IMR-90 (cell line): ENCODE measurements around the gene ATG7. TPM values are rescaled to one million over a fixed set of nuclear protein-coding genes. Genes with fewer than 3 reads are reported as not detected.

Source experiments
- ATAC-seq: fragments of 200-7000 bp; cut with Tn5 transposase; 2 replicates; pipeline ENCODE4 v1.9.1; 2020; ENCODE audit warnings: low read depth, mild to moderate bottlenecking, moderate library complexity
- BruUV-seq: library from RNA; stranded (reverse); fragments of 400-500 nt; replicated peaks from 2 replicates; lab custom pipeline; 2021; lab: Mats Ljungman, UMichigan
- CTCF ChIA-PET: fragments of 300-600 bp; formaldehyde crosslinking; extraction: SDS; loops from one replicate; lab custom pipeline; 2021; ENCODE audit warnings: antibody characterized with exemption; lab: Yijun Ruan, JAX
- POLR2A ChIA-PET: fragments of 300-600 bp; sonication (Branson Sonifier 250); formaldehyde crosslinking; loops from one replicate; lab custom pipeline; 2022; ENCODE audit warnings: antibody characterized with exemption; ENCODE audit not compliant: unreplicated experiment; lab: Charles Lee
- DNase-seq: peaks from one replicate; pipeline ENCODE4 v3.0.0; 2013
- H2AFZ ChIP-seq: replicated peaks from 2 replicates; pipeline ENCODE3; 2013; ENCODE audit warnings: low read length, mild to moderate bottlenecking; ENCODE audit not compliant: poor library complexity
- H2AK5ac ChIP-seq: 2 replicates; pipeline ENCODE4 v1.6.1; 2013; ENCODE audit warnings: low read depth, low read length, inconsistent platforms
- H2AK9ac ChIP-seq: replicated peaks from 2 replicates; pipeline ENCODE3; 2013; ENCODE audit warnings: mild to moderate bottlenecking, low read depth, low read length, moderate library complexity; ENCODE audit not compliant: poor library complexity
- H2BK120ac ChIP-seq: 2 replicates; pipeline ENCODE4 v1.6.1; 2013; ENCODE audit warnings: low read depth, low read length, inconsistent platforms
- H2BK15ac ChIP-seq: 3 replicates; pipeline ENCODE4 v1.6.1; 2013; ENCODE audit warnings: low read depth, low read length, inconsistent platforms
- H2BK20ac ChIP-seq: 2 replicates; pipeline ENCODE4 v1.6.1; 2013; ENCODE audit warnings: low read depth, mild to moderate bottlenecking, inconsistent platforms, low read length, moderate library complexity
- H2BK5ac ChIP-seq: 2 replicates; pipeline ENCODE4 v1.6.1; 2013; ENCODE audit warnings: mild to moderate bottlenecking, low read depth, low read length, inconsistent platforms; ENCODE audit not compliant: poor library complexity, severe bottlenecking
- H3K14ac ChIP-seq: replicated peaks from 2 replicates; pipeline ENCODE4 v1.6.1; 2013; ENCODE audit warnings: low read depth, low read length, inconsistent platforms
- H3K18ac ChIP-seq: 2 replicates; pipeline ENCODE4 v1.6.1; 2013; ENCODE audit warnings: low read depth, low read length, control low read depth
- H3K23ac ChIP-seq: 2 replicates; pipeline ENCODE4 v1.6.1; 2013; ENCODE audit warnings: low read depth, low read length, inconsistent platforms
- H3K27ac ChIP-seq: 2 replicates; pipeline ENCODE4 v1.5.1; 2013; ENCODE audit warnings: mild to moderate bottlenecking, control low read depth, low read length; ENCODE audit not compliant: insufficient read depth
- H3K27me3 ChIP-seq: 2 replicates; pipeline ENCODE4 v1.6.1; 2013; ENCODE audit warnings: low read length; ENCODE audit not compliant: control insufficient read depth, insufficient read depth
- H3K36me3 ChIP-seq: 2 replicates; pipeline ENCODE4 v1.6.1; 2013; ENCODE audit warnings: low read length, mixed read lengths; ENCODE audit not compliant: control insufficient read depth, insufficient read depth
- H3K4ac ChIP-seq: 2 replicates; pipeline ENCODE4 v1.6.1; 2013; ENCODE audit warnings: low read depth, low read length, inconsistent platforms
- H3K4me1 ChIP-seq: 2 replicates; pipeline ENCODE4 v1.6.1; 2013; ENCODE audit warnings: low read length, mixed read lengths; ENCODE audit not compliant: control insufficient read depth, insufficient read depth
- H3K4me2 ChIP-seq: 2 replicates; pipeline ENCODE4 v1.6.1; 2013; ENCODE audit warnings: low read depth, mild to moderate bottlenecking, control low read depth, low read length, moderate library complexity
- H3K4me3 ChIP-seq: 2 replicates; pipeline ENCODE4 v1.5.1; 2013; ENCODE audit warnings: low read depth, mild to moderate bottlenecking, control low read depth, low read length, moderate library complexity; ENCODE audit not compliant: insufficient read depth
- H3K56ac ChIP-seq: 2 replicates; pipeline ENCODE4 v1.6.1; 2013; ENCODE audit warnings: low read length, inconsistent platforms; ENCODE audit not compliant: insufficient read depth; ENCODE audit errors: extremely low read depth
- H3K79me1 ChIP-seq, 2 experiments: 2 replicates each; pipeline ENCODE4 v1.6.1; 2013; ENCODE audit warnings: low read length in 2 of 2, inconsistent platforms in 1 of 2, low read depth in 1 of 2
- H3K9ac ChIP-seq: 2 replicates; pipeline ENCODE4 v1.6.1; 2013; ENCODE audit warnings: low read depth, low read length, control low read depth
- H3K9me1 ChIP-seq: 2 replicates; pipeline ENCODE4 v1.6.1; 2013; ENCODE audit warnings: low read length, inconsistent platforms; ENCODE audit not compliant: insufficient read depth
- H3K9me3 ChIP-seq: 2 replicates; pipeline ENCODE4 v1.6.1; 2013; ENCODE audit warnings: low read length; ENCODE audit not compliant: control insufficient read depth, insufficient read depth
- H4K20me1 ChIP-seq: 2 replicates; pipeline ENCODE4 v1.6.1; 2013; ENCODE audit warnings: low read length, inconsistent platforms; ENCODE audit not compliant: insufficient read depth
- H4K5ac ChIP-seq: 2 replicates; pipeline ENCODE4 v1.6.1; 2013; ENCODE audit warnings: mild to moderate bottlenecking, low read depth, low read length, control low read depth
- H4K8ac ChIP-seq, 2 experiments: 2 replicates each; pipeline ENCODE4 v1.6.1; 2013; ENCODE audit warnings: low read depth in 2 of 2, low read length in 2 of 2, control low read depth in 1 of 2, inconsistent platforms in 1 of 2
- H4K91ac ChIP-seq: 2 replicates; pipeline ENCODE4 v1.6.1; 2013; ENCODE audit warnings: low read depth, low read length, inconsistent platforms; ENCODE audit not compliant: insufficient read depth
- BHLHE40 ChIP-seq: fragments of 150-350 bp; IDR thresholded peaks from 2 replicates; pipeline ENCODE4 v1.6.1; 2016; ENCODE audit warnings: mild to moderate bottlenecking, low read depth, low read length
- CHD1 ChIP-seq: IDR thresholded peaks from 2 replicates; pipeline ENCODE4 v1.6.1; 2012; ENCODE audit warnings: low read depth, low read length, improper control_type of control experiment
- ELK1 ChIP-seq: fragments of 150-350 bp; IDR thresholded peaks from 2 replicates; pipeline ENCODE4 v1.6.1; 2016; ENCODE audit warnings: low read depth, mild to moderate bottlenecking, low read length, moderate library complexity, borderline replicate concordance
- MAZ ChIP-seq: IDR thresholded peaks from 2 replicates; pipeline ENCODE4 v1.6.1; 2012; ENCODE audit warnings: low read depth, mild to moderate bottlenecking, low read length, improper control_type of control experiment, moderate library complexity, borderline replicate concordance
- POLR2A ChIP-seq: IDR thresholded peaks from 2 replicates; pipeline ENCODE4 v1.6.1; 2012; ENCODE audit warnings: mild to moderate bottlenecking, low read depth, low read length
- RAD21 ChIP-seq: IDR thresholded peaks from 2 replicates; pipeline ENCODE4 v1.6.1; 2012; ENCODE audit warnings: low read length, improper control_type of control experiment
- RCOR1 ChIP-seq: IDR thresholded peaks from 2 replicates; pipeline ENCODE4 v1.6.1; 2012; ENCODE audit warnings: mild to moderate bottlenecking, low read length, improper control_type of control experiment; ENCODE audit not compliant: insufficient replicate concordance
- RFX5 ChIP-seq: IDR thresholded peaks from 2 replicates; pipeline ENCODE4 v1.8.0; 2012; ENCODE audit warnings: low read depth, mild to moderate bottlenecking, low read length, moderate library complexity
- SMC3 ChIP-seq: fragments of 150-350 bp; IDR thresholded peaks from 2 replicates; pipeline ENCODE4 v1.6.1; 2016; ENCODE audit warnings: low read depth, mild to moderate bottlenecking, antibody characterized with exemption, low read length, moderate library complexity
- WGBS, 2 experiments: methylation state at CpG; one replicate each; pipeline versions ENCODE4 v1.1.5 to v1.1.7; 2013; ENCODE audit warnings: missing lambda C conversion rate in 2 of 2; ENCODE audit not compliant: insufficient read length in 1 of 2; ENCODE audit errors: extremely low coverage in 2 of 2; 5-methylcytosine and 5-hydroxymethylcytosine counted together
- dilution Hi-C: fragments of 300-500 bp; cut with HindIII; formaldehyde crosslinking; loops from one replicate; pipeline ENCODE4 v1.14.3; 2018; ENCODE audit warnings: low sequenced_read_pairs; ENCODE audit not compliant: unreplicated experiment
- in situ Hi-C: fragments of 300-500 bp; cut with MboI; formaldehyde crosslinking; loops from 3 replicates; pipeline ENCODE4 v1.14.3; 2019; ENCODE audit warnings: low sequenced_read_pairs, inconsistent platforms, mixed read lengths
- intact Hi-C: fragments of 100-400 bp; cut with micrococcal nuclease; formaldehyde crosslinking; loops from 2 replicates; pipeline ENCODE4 v1.10.0; 2022
- polyA plus RNA-seq, 3 experiments: library from polyadenylated mRNA; depleted of rRNA; stranded (reverse); fragments of >200 nt; gene quantifications; 2 replicates each; pipeline ENCODE4 v1.2.3, GENCODE V29; 2012; ENCODE audit warnings: low replicate concordance in 1 of 3
- total RNA-seq: library from RNA; depleted of rRNA; stranded (reverse); fragments of >200 nt; gene quantifications from 2 replicates; pipeline ENCODE4 v1.2.3, GENCODE V29; 2012
- TF ChIP-seq, protein P1 (sequence below): fragments of 150-350 bp; IDR thresholded peaks from 2 replicates; pipeline ENCODE4 v1.6.1; 2017; ENCODE audit warnings: mild to moderate bottlenecking, antibody characterized with exemption, low read length, low read depth

Gene ATG7
- total and polyA plus RNA-seq, 2 of the 4 experiments (the other 2 are of a cell fraction), result 15.6 to 51.4 TPM

- Histone ChIP-seq H4K91ac (no peak overlapping the region), H2BK20ac (no peak overlapping the region), H3K14ac (no peak overlapping the region), H2BK120ac (no peak overlapping the region), H3K4me1 (no peaks in the 10 kb centered on the region), H4K5ac (no peak overlapping the region), H3K56ac (no peak overlapping the region), H3K27me3 (no peaks in the 10 kb centered on the region), H3K27ac (no peak overlapping the region), H3K9me3 (no peaks in the 10 kb centered on the region), H3K23ac (no peak overlapping the region), H3K4me3 (no peak overlapping the region), H2BK5ac (no peak overlapping the region), H2BK15ac (no peak overlapping the region), H3K79me1 (no peaks in the 10 kb centered on the region; a peak in 2 of 4 replicates), H4K20me1 (no peaks in the 10 kb centered on the region), H3K9me1 (peaks cover 6% of the 10 kb centered on the region; the same call in 1 of the 2 replicates), H2AFZ (no peak overlapping the region), H3K9ac (no peak overlapping the region), H3K4me2 (no peak overlapping the region), H3K4ac (no peak overlapping the region), H3K36me3 (peaks cover 21% of the 10 kb centered on the region), H4K8ac (no peak overlapping the region), H2AK9ac (no peak overlapping the region), H2AK5ac (no peak overlapping the region), H3K18ac (no peak overlapping the region)
- CTCF ChIA-PET, result interaction anchor here (0.6 to 1.4 kb wide), 2 partner anchors 11 to 12 kb away, joined by 4 to 6 read pairs; no protein-coding TSS in a partner anchor
- in situ Hi-C loops, result no loop called here
- TF ChIP-seq CHD1 (no peak), POLR2A (no peak), SMC3 (no peak), RAD21 (no peak), RCOR1 (no peak), RFX5 (no peak), MAZ (no peak), ELK1 (no peak), BHLHE40 (no peak)
- TF ChIP-seq, protein P1, sequence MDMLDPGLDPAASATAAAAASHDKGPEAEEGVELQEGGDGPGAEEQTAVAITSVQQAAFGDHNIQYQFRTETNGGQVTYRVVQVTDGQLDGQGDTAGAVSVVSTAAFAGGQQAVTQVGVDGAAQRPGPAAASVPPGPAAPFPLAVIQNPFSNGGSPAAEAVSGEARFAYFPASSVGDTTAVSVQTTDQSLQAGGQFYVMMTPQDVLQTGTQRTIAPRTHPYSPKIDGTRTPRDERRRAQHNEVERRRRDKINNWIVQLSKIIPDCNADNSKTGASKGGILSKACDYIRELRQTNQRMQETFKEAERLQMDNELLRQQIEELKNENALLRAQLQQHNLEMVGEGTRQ, result no peak
- DNase-seq, result no peak
- no peak for ATAC-seq
- intact Hi-C loops, result no loop called here
- dilution Hi-C loops, result no loop called here
- no TSS peak for BruUV-seq
- POLR2A ChIA-PET, result no interaction called here
- 100% methylated on average over 1 of the region's 2 CpGs; no CpG with 5 or more reads in 1 of the 2 experiments for WGBS, 2 experiments
These were observed 50.7 kb downstream of the ATG7 start for GRCh38 chr3:11322931-11323330.
